Stimulated activated CD4-positive, alpha-beta T cell treated with anti-CD3 and anti-CD28 coated beads, Interleukin-12 subunit alpha, Interleukin-12 subunit beta, amount 100 ng/mL, for 48 hours (primary cell): ENCODE results near the gene APLN.

ENCODE experiments used
- DNase-seq, 3 donors: peaks; one replicate each; pipeline ENCODE4 v3.0.0-alpha.2; 2020; ENCODE audit warnings: low read depth in 2 of 3, low spot score in 1 of 3

The APLN gene, protein sequence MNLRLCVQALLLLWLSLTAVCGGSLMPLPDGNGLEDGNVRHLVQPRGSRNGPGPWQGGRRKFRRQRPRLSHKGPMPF

DNA sequence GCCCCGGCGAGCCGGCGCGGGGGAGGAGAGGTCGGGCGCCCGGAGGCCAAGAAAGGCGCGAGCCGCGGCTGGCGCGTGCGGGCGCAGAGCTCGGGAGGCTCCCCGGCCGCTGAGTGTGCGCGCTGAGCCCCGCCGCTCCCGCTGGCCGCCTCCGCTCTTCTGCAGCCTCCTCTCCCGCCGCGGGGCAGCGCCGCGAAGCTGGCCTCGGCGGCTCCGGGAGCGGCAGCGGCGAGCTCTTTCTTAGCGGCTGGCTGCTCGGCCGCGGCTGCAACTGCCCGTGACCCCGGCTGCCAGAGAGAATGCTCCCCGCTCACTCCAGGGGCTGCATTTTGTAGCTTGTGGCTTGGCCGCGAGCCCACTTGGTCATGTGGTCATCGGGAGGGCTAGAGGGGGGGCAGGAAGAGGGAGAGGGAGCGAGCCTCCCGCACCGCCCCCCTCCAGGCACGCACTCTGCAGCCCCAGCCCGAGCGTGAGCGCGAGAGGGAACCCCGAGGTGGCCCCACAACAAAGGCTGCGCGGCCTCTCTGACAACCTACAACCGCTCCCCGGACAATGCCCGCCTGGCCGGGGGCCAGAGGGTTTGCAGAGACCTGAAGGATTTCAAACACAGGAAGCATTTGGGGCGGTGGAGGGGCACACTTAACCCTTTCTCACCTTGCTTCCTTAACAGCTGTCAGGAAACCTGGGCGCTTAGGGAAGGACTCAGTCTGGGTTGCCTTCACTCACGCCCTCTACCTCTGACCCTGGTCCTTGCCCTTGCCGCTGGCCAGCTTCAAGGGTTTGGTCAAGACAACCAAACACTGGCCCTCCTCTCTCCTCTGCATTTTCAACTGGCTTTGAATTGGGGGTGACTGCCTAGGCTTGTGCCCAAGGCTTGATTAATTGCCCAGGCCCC is at the start of gene APLN:
TSS of gene APLN (minus strand) at position 305 of the 895 bp plus-strand sequence. CDS start 326 bp downstream, outside the sequence.
- DNase-seq = no peak

DNA sequence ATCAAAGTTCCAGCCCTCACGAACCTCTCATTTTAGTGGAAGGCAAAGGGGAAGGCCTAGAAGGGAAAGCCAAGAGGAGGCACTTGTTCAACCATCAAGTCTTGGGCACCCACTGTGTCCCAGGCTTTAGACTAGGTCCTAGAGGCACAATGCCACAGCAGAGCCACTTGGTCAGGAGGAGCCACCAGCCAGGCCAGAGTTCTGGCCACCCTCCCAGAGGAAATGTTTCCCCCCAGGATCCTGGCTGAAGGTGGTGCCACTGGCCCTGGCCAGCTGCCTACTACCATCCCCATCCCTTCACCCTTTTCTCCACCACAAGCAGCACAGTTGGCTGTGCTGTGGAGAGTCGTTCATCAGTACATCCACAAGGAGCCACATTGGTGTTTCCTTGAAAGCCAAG is 49.7 kb upstream of the APLN start:
- DNase-seq = no peak

- no peak for DNase-seq
These were observed 46.9 kb upstream of the APLN start for GRCh38 chrX:129701624-129702069.

GRCh38 chrX:129700536-129700935 is 45.8 kb upstream of the APLN start:
- no peak for DNase-seq

DNA sequence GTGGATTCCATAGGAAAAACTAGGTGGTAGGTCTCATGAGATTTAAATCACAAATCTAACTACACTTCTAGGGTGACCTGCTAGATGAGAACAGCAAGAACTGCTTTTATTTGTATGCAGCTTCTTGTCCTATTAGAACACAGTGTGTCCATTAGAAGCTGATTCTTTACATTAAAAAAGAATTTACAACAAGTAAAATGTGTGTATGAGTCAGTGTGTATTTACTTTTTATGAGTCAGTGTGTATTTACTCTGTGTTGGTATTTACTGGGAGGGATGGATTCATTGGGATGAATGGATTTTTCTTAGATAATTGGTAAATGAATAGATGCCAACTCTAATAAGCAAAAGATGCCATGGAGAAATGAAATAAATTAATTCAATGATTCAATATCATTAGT is 43.4 kb upstream of the APLN start:
- no peak for DNase-seq

DNA sequence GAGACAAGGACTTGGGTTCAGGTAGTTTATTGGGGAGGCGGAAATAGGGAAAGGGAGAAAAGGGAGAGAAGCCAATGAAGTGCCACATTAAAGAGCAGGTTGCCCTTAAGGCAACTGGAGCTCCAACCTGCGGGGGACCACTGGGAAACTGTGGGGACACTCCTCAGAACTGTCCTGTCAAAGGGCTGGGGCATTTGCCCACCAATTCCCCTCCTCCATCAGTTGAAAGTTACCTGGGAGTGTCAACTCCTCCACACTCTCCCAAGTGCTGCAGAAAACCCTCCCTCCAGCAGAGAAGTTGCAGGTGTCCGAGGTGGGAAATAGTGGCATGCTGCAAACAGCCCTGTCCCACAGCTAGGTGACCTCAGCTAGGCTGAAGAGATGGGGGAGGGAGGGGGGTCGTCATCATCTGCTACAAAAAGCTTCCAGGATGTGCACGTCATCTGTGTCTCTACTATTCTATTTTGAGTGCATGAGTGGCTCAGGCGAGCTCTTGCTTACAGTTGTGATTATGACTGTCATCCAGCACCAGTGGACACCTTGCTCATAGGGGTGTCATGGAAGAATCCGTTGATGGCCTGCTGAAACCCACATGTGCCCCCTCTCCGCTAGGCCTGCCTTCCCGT is 42.6 kb upstream of the APLN start:
- no peak for DNase-seq

- no peak for DNase-seq
These were observed 41.9 kb upstream of the APLN start for GRCh38 chrX:129696463-129697155.

DNA sequence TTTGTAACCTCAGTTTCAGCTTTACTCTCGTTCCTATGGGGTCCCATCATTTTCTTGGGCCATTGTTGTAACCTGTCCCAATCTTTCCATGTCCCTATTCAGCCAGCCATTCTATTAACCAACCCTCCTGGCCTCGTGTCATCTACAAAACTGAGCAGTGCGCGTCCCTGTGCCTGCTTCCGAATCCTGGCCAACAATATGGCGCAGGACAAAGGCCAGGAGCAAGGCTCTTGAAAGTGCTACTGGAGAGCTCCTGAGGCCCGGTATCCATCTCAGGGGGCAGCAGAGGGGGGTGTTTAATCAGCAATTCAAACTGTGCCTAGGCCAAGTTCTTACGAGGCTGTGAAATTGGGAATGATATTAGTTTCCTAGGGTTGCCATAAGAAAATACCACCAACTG is 41.2 kb upstream of the APLN start:
- no peak for DNase-seq

GRCh38 chrX:129695535-129695934 is 40.8 kb upstream of the APLN start:
- no peak for DNase-seq

DNA sequence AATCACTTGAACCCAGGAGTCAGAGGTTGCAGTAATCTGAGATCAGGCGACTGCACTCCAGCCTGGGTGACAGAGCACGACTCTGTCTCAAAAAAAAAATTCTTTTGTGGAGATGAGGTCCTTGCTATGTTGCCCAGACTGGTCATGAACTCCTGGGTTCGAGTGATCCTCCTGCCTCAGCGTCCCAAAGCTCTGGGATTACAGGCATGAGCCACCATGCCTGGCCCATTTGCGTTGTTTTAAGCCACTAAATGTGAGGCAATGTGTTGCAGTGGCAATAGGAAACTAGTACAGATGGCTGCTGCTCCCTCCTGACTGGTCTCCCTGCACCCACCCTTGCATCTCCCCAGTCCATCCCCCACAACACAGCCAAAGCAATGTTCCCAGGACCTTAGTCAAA is 40.0 kb upstream of the APLN start:
- no peak for DNase-seq

DNA sequence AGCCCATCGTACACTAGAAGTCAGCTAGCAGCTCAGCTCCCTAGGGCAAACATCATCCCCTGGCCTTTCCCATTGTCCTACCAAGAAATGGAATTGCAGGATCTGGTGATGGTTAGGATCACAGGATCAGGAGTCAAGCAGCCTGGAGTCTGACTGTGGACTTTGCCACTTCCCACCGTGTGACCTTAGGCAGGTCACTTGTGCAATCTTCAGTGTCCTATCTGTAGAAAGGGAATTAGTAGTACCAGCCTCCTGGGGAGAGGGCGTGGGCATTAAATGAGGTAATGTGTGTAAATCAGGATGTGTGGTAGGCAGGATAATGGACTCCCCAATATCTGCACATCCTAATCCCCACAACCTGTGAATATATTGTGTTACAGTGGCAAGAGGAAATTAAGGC is 38.6 kb upstream of the APLN start:
- DNase-seq = no peak

GRCh38 chrX:129690435-129690834 is 35.7 kb upstream of the APLN start:
- no peak for DNase-seq

- DNase-seq = no peak
These were observed 35.0 kb upstream of the APLN start for GRCh38 chrX:129689796-129690195.

GRCh38 chrX:129688097-129688496 is 33.3 kb upstream of the APLN start:
- no peak for DNase-seq

GRCh38 chrX:129686422-129686948 is 31.7 kb upstream of the APLN start:
- DNase-seq = no peak

GRCh38 chrX:129682979-129683378 is 28.2 kb upstream of the APLN start:
- DNase-seq = no peak

DNA sequence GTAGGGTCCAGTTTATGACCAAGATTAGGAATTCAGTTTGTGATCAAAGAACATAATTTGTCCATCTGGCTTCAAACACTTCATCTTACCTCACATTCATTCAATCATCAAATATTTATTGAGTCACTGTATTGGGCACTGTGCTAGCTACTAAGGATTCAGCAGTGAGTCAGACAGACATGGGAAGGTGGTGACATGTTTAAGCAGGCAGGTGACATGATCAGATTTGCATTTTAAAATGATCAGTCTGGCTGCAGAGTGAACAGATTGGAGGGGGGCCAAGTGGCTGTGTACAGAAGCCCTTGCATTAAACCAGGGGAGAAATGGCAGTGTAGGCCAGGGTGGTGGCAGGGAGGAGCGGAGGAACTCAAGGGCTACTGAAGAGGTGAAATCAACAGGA is 25.1 kb upstream of the APLN start:
- no peak for DNase-seq

DNA sequence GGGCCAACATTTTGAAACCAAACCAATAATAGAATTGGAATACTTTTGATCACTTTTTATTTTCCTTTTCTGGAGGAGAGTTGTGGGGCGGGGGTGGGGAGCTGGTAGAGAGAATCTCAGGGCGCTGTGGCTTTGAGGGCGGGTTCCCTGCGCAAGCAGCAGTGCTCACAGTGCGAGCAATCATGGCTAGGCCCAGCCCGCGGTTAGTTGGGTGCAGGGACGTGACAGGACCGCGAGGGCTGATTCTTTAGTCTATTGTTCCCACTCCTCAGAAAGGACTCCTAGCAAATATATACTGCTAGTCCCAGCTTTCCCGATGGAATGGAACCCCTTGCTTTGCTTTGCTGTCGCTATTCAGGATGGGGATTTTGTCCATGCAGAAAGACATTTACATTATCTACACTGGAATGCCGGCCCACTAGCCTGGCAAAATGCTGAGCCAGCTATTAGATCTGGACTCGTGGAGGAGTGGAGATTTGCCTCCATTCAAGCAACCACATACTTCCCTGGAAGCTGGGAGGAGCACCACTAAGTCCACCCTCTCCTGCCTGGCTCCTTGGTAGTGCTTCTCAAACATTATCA is 23.9 kb upstream of the APLN start:
- no peak for DNase-seq

DNA sequence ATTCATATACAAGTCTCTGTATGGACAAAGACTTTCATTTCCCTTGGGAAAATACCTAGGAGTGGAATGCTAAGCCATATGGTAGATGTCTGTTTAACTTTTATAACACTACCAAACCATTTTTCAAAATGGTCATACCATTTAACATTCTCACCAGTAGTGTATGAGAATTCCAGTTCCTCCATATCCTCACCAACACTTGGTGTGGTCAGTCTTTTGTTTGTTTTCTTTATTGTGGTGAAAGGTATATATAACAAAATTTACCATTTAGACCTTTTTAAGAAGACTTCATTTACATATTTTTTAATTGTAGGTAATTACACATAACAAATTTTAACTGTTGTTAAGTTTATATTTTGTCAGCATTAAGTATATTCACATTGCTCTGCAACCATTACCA is 12.7 kb upstream of the APLN start:
- no peak for DNase-seq

DNA sequence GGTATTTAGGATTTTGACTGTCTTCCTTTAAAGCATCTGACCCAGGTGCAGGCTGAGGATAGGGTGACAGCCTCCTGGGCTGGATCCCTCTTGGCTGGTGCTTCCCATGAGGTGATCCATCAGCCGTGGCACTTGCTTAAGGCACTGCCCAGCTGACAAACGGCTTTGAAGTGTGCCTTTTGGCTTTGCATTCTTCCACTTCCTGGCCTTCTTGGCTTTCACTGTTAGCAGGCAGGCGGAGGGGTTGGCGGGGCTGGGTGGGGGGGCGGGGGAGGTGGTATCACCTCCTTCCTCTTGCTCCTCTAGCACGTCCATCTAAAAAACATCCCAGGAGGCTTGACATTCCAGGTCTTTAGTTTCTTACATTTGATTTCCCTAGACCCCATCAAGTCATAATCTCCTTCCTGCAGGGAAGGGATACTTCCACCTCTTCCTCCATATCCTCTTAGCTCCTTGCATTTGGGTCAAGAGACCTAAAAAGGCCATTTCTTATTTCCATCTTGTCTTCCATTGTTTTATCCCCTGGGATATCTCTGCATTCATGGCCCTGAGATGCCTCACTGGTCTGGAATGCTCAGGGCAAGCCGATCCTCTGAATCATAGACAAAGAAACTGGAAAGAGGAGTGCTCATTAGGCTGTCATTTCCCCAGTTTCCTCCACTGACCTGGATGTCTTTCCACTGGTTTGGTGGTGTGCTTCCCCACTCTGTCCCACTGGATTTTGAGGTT is 11.3 kb upstream of the APLN start:
- DNase-seq = no peak

DNA sequence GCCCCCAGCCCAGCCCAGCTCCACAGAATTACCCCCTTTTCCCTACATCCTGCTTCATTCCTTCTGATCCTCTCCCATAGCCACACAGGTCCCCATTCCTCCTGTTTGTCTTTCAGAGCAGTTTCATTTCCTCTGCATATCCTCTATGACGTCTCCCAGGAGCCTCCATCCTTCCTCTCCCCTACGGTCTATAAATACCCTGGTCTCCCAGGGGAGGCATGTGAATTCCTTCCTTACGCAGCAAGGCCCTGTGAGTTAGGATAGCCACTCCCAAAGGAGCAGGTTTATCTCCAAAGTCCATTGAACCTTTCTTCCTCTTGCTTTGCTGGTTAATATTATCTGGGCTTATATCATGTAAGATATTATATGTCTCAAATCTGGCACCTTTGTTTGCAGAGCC is 8.4 kb upstream of the APLN start:
- DNase-seq = no peak
